LNCAP (cell line): ENCODE results near the gene TMED5.

Experiments used
- CTCF ChIP-seq: fragments of 450-650 bp; IDR thresholded peaks from 2 replicates; pipeline ENCODE4 v1.5.1; 2017; ENCODE audit warnings: mild to moderate bottlenecking

Gene TMED5

GRCh38 chr1:93164816-93165215, 15.4 kb downstream of the TMED5 start:
- TF ChIP-seq CTCF = no peak

- TF ChIP-seq CTCF = no peak
These were observed 20.9 kb downstream of the TMED5 start for GRCh38 chr1:93159337-93159736.

- TF ChIP-seq CTCF = no peak
These were observed 24.9 kb downstream of the TMED5 start for GRCh38 chr1:93155335-93155734.

GRCh38 chr1:93154898-93155297, 25.3 kb downstream of the TMED5 start:
- TF ChIP-seq CTCF = no peak

GRCh38 chr1:93152835-93153234, 27.4 kb downstream of the TMED5 start:
- TF ChIP-seq CTCF = no peak

GRCh38 chr1:93151474-93151873, 28.7 kb downstream of the TMED5 start:
- TF ChIP-seq CTCF = no peak

- TF ChIP-seq CTCF = no peak
These were observed 29.5 kb downstream of the TMED5 start for GRCh38 chr1:93150729-93151128.

GRCh38 chr1:93148001-93148400, 32.2 kb downstream of the TMED5 start:
- no peak for TF ChIP-seq CTCF
